GM12878 (cell line): ENCODE results near the gene ETS1. TPM values are rescaled to one million over a fixed set of nuclear protein-coding genes. Genes with fewer than 3 reads are reported as not detected.
A peak's percentile ranks its signal among the peaks of the same experiment; 100 is the strongest.

Source experiments
- BRCA1 ChIP-seq: IDR thresholded peaks from 2 replicates; pipeline ENCODE4 v1.6.1; 2011; ENCODE audit warnings: low read depth, low read length, improper control_type of control experiment
- CEBPB ChIP-seq, 2 experiments: fragments of 150-350 bp in 1 of 2; IDR thresholded peaks; 2 replicates each; pipeline ENCODE4 v1.6.1; 2012 to 2014; ENCODE audit warnings: low read depth in 2 of 2, low read length in 2 of 2, borderline replicate concordance in 1 of 2, inconsistent platforms in 1 of 2
- CHD1 ChIP-seq: IDR thresholded peaks from 2 replicates; pipeline ENCODE4 v1.6.1; 2012; ENCODE audit warnings: low read depth, low read length, improper control_type of control experiment
- E2F8 ChIP-seq: fragments of 450-650 bp; IDR thresholded peaks from 2 replicates; pipeline ENCODE4 v1.6.1; 2018; ENCODE audit warnings: mild to moderate bottlenecking, low read depth, moderate library complexity; ENCODE audit not compliant: partially characterized antibody
- ELK1 ChIP-seq: IDR thresholded peaks from 2 replicates; pipeline ENCODE4 v1.6.1; 2012; ENCODE audit warnings: low read depth, low read length, improper control_type of control experiment
- EP300 ChIP-seq, 2 experiments: fragments of 150-350 bp in 1 of 2; IDR thresholded peaks; 2 replicates each; pipeline ENCODE4 v1.6.1; 2011 to 2012; ENCODE audit warnings: low read depth in 2 of 2, low read length in 2 of 2, borderline replicate concordance in 1 of 2, improper control_type of control experiment in 1 of 2, inconsistent platforms in 1 of 2; ENCODE audit not compliant: control insufficient read depth in 1 of 2
- GATAD2B ChIP-seq: fragments of 450-650 bp; conservative IDR thresholded peaks from 2 replicates; pipeline ENCODE4 v1.6.1; 2017; ENCODE audit warnings: low read depth, mild to moderate bottlenecking, moderate library complexity
- HDAC6 ChIP-seq: fragments of 200-600 bp; sonication (generic); IDR thresholded peaks from one replicate; pipeline ENCODE4 v1.8.0; 2017; ENCODE audit warnings: antibody characterized with exemption; ENCODE audit not compliant: unreplicated experiment
- MAX ChIP-seq: IDR thresholded peaks from 2 replicates; pipeline ENCODE4 v1.6.1; 2012; ENCODE audit warnings: low read depth, low read length, improper control_type of control experiment
- MXI1 ChIP-seq: fragments of 150-350 bp; IDR thresholded peaks from 2 replicates; pipeline ENCODE4 v1.6.1; 2011; ENCODE audit warnings: low read depth, mild to moderate bottlenecking, inconsistent platforms, low read length, improper control_type of control experiment
- MYC ChIP-seq: IDR thresholded peaks from 2 replicates; pipeline ENCODE4 v1.6.1; 2011; ENCODE audit warnings: mild to moderate bottlenecking, low read length, moderate library complexity, inconsistent platforms; ENCODE audit not compliant: insufficient read depth, insufficient replicate concordance, insufficient read length, severe bottlenecking
- NFIC ChIP-seq: IDR thresholded peaks from 2 replicates; pipeline ENCODE4 v1.6.1; 2012; ENCODE audit warnings: low read depth, mild to moderate bottlenecking, inconsistent platforms, low read length, moderate library complexity
- POU2F2 ChIP-seq: IDR thresholded peaks from 3 replicates; pipeline ENCODE4 v1.6.1; 2011; ENCODE audit warnings: low read depth, mild to moderate bottlenecking, low read length, borderline replicate concordance
- PRDM15 ChIP-seq: fragments of 450-650 bp; formaldehyde crosslinking; IDR thresholded peaks from 2 replicates; pipeline ENCODE4 v1.4.0; 2020; ENCODE audit warnings: mild to moderate bottlenecking, moderate library complexity
- RAD51 ChIP-seq: fragments of 450-650 bp; IDR thresholded peaks from 2 replicates; pipeline ENCODE4 v1.6.1; 2016; ENCODE audit warnings: moderate library complexity, mild to moderate bottlenecking, inconsistent platforms
- RUNX3 ChIP-seq: IDR thresholded peaks from 2 replicates; pipeline ENCODE4 v1.6.1; 2012; ENCODE audit warnings: low read length, inconsistent platforms
- SIN3A ChIP-seq: IDR thresholded peaks from 2 replicates; pipeline ENCODE4 v1.6.1; 2012; ENCODE audit warnings: low read depth, low read length, improper control_type of control experiment
- SIX5 ChIP-seq: IDR thresholded peaks from 2 replicates; pipeline ENCODE4 v1.6.1; 2011; ENCODE audit warnings: mild to moderate bottlenecking, low read depth, low read length, moderate library complexity; ENCODE audit not compliant: severe bottlenecking
- SMAD5 ChIP-seq: IDR thresholded peaks from 2 replicates; pipeline ENCODE4 v1.6.1; 2016; ENCODE audit warnings: antibody characterized with exemption, low read depth
- SPI1 ChIP-seq: IDR thresholded peaks from 2 replicates; pipeline ENCODE4 v1.6.1; 2011; ENCODE audit warnings: low read depth, mild to moderate bottlenecking, low read length, moderate library complexity, borderline replicate concordance; ENCODE audit not compliant: insufficient read depth
- STAT1 ChIP-seq: fragments of 450-650 bp; conservative IDR thresholded peaks from 2 replicates; pipeline ENCODE4 v1.6.1; 2014; ENCODE audit warnings: antibody characterized with exemption, mild to moderate bottlenecking
- TARDBP ChIP-seq: IDR thresholded peaks from 2 replicates; pipeline ENCODE4 v1.6.1; 2016; ENCODE audit warnings: borderline replicate concordance
- YY1 ChIP-seq: IDR thresholded peaks from 2 replicates; pipeline ENCODE4 v1.6.1; 2011; ENCODE audit warnings: low read depth, mild to moderate bottlenecking, low read length
- ZBED1 ChIP-seq: IDR thresholded peaks from 2 replicates; pipeline ENCODE4 v1.6.1; 2016; ENCODE audit warnings: borderline replicate concordance
- ZNF24 ChIP-seq: fragments of 450-650 bp; IDR thresholded peaks from 2 replicates; pipeline ENCODE4 v1.6.1; 2017; ENCODE audit warnings: antibody characterized with exemption, mild to moderate bottlenecking
- polyA plus RNA-seq, 11 experiments: library from polyadenylated mRNA; depleted of rRNA in 4 of 11; unstranded in 6 of 11; stranded (reverse) in 5 of 11; fragments of >200 nt; fragmentation: Nextera tagmentation in 4 of 11; fragmentation: Illumina TruSeq in 1 of 11; extraction: Ambion mirVana in 4 of 11; extraction: Trizol in 1 of 11; gene quantifications; 1 replicate in 1 of 11; 2 replicates in 10 of 11; pipeline versions ENCODE4 v1.2.1 to v1.2.3, GENCODE V29; 2011 to 2016; ENCODE audit warnings: inconsistent platforms in 2 of 11, missing spikeins in 2 of 11, low read depth in 1 of 11
- total RNA-seq, 4 experiments: library from RNA; depleted of rRNA in 3 of 4; stranded (reverse); fragments of >200 nt in 3 of 4; fragmentation: Illumina TruSeq in 1 of 4; extraction: Trizol in 1 of 4; gene quantifications; 2 replicates each; pipeline versions ENCODE4 v1.2.1 to v1.2.3, GENCODE V29; 2013 to 2021

Gene ETS1
- total and polyA plus RNA-seq, 10 of the 15 experiments (the other 5 are each of a cell fraction or from before 2014, with no cell fraction given) = 12.5 to 112 (median 55.5) TPM

GRCh38 chr11:128477811-128478210 lies 109.5 kb downstream of the ETS1 start (continued):
- TF ChIP-seq POU2F2 = peak; percentile 89; the same call in 1 of the 3 replicates
- no peak for TF ChIP-seq STAT1
- TF ChIP-seq ZBED1 = no peak
- peak; percentile 84 for TF ChIP-seq RUNX3
- no peak for TF ChIP-seq SIX5
- TF ChIP-seq NFIC = 0 out of 2 replicates have a peak, but pooled peaks have one; percentile 12
- TF ChIP-seq CEBPB (IDR thresholded peaks at IDR 0.05; ENCODE audit: borderline replicate concordance in 1 of 2, low read depth in 2 of 2, low read length in 2 of 2) = no peak
- TF ChIP-seq BRCA1 = no peak
- no peak for TF ChIP-seq CHD1
- no peak for TF ChIP-seq YY1
- TF ChIP-seq SMAD5 = no peak
- TF ChIP-seq MAX = no peak
- TF ChIP-seq MXI1 = no peak
- no peak for TF ChIP-seq PRDM15 (CRISPR knock-in tag)
- TF ChIP-seq SPI1 = 0 out of 2 replicates have a peak, but pooled peaks have one; percentile 12
- TF ChIP-seq GATAD2B = no peak
- TF ChIP-seq TARDBP = no peak
- 0 out of 4 replicates have a peak, but pooled peaks of 1 of the 2 experiments have one; percentile 30 for TF ChIP-seq EP300 (IDR thresholded peaks at IDR 0.05; ENCODE audit: borderline replicate concordance in 1 of 2, control insufficient read depth in 1 of 2, low read depth in 2 of 2, low read length in 2 of 2)
- no peak for TF ChIP-seq ELK1
- no peak for TF ChIP-seq SIN3A
- no peak for TF ChIP-seq HDAC6
- no peak for TF ChIP-seq RAD51
- TF ChIP-seq E2F8 = no peak
- no peak for TF ChIP-seq ZNF24
- no peak for TF ChIP-seq MYC
